HS-5 (cell line): ENCODE results near the gene ARF4.
"Not testable (repeated sequence)": the region's sequence is repeated elsewhere in the genome, so short reads cannot be mapped to it uniquely, and the experiment has no call there.

Experiments used
- DNase-seq: peaks from one replicate; pipeline ENCODE4 v3.0.0-alpha.2; 2012; ENCODE audit warnings: low read depth

Gene ARF4

GRCh38 chr3:57597127-57597923, at the start of gene ARF4:
TSS of gene ARF4 (minus strand) at chr3:57597344. CDS start at chr3:57597140, 204 bp downstream.
- peak; percentile 96 for DNase-seq

DNA sequence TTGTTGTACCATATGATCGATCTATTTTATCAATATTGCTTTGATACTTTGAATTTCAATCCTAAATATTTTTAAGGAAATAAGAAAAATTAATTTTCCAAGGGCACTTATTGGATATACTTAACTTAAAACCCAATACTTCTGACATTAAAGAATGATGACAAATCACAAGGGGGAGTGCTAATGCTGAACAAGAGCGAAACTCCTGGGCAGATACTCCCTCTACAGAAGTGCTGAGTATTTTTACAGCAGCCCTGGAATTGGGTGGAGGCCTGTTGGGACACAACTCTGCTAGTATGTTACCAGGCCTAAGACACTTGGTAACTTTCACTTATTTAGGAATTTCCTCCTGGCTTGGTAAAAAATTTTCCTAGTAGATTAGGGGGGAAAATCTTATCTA, 49.6 kb upstream of the ARF4 start:
- DNase-seq: no peak

- no peak for DNase-seq
Measured at GRCh38 chr3:57644740-57645139, 47.6 kb upstream of the ARF4 start.

DNA sequence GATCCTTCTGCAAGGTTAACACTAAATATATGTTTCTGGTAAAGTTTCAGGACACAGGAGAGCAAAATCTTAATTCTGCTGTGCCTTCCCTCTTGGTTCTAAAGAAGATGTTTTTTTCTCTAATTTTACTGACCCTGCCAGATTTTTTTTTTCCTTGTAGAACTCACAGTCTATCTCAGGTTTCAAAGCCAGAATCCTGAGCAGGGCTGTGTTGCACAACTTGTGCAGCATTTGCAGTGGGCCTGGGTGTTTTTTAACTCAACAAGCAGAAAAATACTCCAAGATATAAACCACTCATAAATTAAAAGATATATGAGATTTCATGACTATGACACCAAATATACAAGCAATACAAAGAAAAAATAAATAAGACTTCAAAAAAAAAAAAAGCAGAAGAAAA, 40.2 kb upstream of the ARF4 start:
- DNase-seq: no peak

GRCh38 chr3:57634259-57634658, 37.1 kb upstream of the ARF4 start:
- not testable (repeated sequence) for DNase-seq

- DNase-seq: no peak
Measured at GRCh38 chr3:57627976-57628375, 30.8 kb upstream of the ARF4 start.

DNA sequence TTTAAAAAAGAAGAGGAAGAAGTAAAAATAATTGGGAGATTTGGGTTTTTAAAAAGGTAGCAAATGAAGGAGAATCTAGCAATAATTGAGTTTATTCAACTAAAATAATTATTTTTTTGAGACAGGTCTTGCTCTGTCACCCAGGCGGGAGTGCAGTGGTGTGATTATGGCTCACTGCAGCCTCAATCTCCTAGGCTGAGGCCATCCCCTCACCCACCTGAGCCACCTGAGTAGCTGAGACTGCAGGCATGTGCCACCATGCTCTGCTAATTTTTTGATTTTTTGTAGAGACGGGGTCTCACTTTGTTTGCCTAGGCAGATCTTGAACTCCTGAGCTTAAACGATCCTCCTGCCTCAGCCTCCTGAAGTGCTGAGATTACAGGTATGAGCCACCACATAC, 27.7 kb upstream of the ARF4 start:
- no peak for DNase-seq

DNA sequence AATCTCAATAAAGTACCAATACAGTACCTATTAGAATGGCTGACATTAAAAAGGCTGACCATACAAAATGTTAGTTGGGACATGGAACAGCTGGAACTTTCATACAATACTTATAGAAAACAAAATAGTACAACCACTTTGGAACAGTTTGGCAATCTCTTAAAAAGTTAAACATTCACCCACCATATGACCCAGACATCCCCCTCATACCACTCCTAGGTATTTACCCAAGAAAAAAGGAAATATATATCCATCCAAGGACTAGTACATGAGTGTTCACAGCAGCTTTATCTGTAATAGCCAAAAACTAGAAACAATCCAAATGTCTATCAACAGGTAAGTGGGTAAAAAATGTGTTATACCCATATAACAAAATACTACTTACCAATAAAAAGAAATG, 25.2 kb upstream of the ARF4 start:
- DNase-seq: no peak

GRCh38 chr3:57617739-57618138, 20.6 kb upstream of the ARF4 start:
- no peak for DNase-seq

GRCh38 chr3:57616233-57616632, 19.1 kb upstream of the ARF4 start:
- DNase-seq: no peak

DNA sequence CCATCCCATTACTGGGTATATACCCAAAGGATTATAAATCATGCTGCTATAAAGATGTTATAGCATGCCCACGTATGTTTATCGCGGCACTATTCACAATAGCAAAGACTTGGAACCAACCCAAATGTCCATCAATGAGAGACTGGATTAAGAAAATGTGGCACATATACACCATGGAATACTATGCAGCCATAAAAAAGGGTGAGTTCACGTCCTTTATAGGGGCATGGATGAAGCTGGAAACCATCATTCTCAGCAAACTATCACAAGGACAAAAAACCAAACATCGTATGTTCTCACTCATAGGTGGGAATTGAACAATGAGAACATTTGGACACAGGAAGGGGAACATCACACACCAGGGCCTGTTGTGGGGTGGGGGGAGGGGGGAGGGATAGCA, 14.7 kb upstream of the ARF4 start:
- DNase-seq: not testable (repeated sequence)

DNA sequence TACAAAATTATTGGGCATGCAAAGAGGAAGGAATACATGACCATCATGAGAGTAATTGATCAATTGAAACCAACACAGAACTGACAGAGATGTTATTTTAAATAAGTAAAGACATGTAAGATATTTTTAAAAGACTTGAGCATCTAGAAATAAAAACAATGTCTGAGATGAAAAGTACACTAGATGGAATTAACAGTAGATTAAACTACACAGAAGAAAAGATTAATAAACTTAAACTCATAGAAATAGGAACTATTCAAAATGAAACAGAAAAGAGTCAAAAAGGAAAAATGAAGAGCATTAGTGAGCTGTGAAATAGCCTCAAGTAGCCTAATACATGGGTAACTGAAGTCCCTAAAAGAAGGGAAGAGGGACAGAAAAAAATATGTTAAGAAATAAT, 8.5 kb upstream of the ARF4 start:
- no peak for DNase-seq

DNA sequence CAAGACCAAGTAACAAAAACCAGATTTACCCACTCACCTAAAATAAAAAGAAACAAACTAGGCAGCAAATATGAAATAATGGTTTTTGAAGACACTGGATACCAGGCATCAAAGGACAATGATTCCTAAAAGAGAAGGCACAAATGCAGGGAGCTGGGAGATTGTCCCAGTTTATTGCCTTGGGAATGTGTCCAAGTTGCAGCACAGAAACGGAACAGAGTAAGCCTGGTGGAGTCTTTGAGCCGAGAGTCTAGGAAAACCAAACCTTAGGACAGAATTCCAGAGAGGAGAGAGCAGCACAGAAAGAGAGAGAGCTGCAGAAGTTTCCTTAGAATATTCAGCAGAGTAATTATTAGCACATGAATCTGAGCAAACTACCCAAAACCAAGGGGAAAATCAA, 7.8 kb upstream of the ARF4 start:
- DNase-seq: no peak

GRCh38 chr3:57600195-57600594, 3.1 kb upstream of the ARF4 start:
- DNase-seq: no peak

DNA sequence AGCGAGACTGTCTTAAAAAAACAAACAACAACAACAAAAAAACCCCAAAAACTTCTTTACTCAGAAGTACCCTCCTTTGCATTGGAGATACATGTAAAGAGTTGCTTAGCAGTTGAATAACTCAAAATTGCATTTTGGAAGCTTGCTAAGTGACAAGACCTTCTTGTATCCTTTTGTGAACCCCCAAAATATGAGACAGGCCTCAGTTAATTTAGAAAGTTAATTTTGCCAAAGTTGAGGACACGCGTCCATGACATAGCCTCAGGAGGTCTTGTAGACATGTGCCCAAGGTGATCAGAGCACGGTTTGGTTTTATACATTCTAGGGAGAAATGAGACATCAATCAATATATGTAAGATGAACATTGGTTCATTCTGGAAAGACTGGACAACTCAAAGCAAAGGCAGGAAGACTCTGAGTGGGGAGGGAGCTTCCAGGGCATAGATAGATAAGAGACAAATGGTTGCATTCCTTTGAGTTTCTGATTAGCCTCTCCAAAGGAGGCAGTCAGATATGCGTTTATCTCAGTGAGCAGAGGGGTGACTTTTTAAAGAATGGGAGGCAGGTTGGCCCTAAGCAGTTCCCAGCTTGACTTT, 1.7 kb upstream of the ARF4 start:
- DNase-seq: no peak

GRCh38 chr3:57596495-57597126, 533 bp downstream of the ARF4 start:
- peak; percentile 54 for DNase-seq

DNA sequence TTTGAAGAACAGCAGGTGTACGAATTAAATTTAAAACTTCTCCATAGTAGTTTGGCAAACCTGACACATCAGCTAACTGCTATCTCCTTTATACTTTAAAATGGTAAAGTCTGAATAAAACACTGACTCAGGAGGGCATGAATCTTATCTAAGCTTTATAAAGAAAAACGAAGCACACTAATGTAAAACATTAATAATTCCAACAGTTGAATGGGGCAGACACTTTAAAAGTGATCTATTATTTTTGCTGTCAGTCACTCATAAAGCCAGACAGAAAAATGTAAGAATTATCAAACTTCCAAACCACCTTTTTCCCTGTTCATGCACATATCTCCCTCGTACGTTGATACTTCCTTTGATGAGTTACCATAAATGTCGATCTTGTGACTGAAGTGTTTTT, 2.6 kb downstream of the ARF4 start:
- no peak for DNase-seq

DNA sequence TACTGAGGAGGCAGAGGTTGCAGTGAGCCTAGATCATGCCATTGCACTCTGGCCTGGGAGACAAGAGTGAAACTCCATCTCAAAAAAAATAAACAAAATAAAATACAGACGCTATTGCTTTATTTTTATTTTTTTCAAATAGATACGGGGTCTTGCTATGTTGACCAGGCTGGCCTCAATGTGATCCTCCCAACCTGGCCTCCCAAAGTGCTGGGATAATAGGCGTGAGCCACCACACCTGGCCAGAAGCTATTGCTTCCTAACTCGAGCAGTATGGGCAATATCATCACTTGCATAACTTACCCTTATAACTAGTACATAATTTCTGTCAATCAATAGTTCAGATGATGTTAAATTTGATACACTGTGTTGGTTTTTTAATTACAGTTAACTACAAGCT, 3.0 kb downstream of the ARF4 start:
- no peak for DNase-seq

GRCh38 chr3:57592306-57592705, 4.8 kb downstream of the ARF4 start:
- no peak for DNase-seq

GRCh38 chr3:57587905-57588304, 9.2 kb downstream of the ARF4 start:
- no peak for DNase-seq

- no peak for DNase-seq
Measured at GRCh38 chr3:57586778-57587177, 10.4 kb downstream of the ARF4 start.

- no peak for DNase-seq
Measured at GRCh38 chr3:57583544-57583943, 13.6 kb downstream of the ARF4 start.

- no peak for DNase-seq
Measured at GRCh38 chr3:57582474-57583168, 14.5 kb downstream of the ARF4 start.
